Endothelial cell of umbilical vein (primary cell): ENCODE measurements around the gene ERCC2. TPM values are rescaled to one million over a fixed set of nuclear protein-coding genes. Genes with fewer than 3 reads are reported as not detected.

Experiments used
- Bru-seq: library from RNA; stranded (reverse); fragments of 400-500 nt; gene quantifications from one replicate; lab custom pipeline; 2021; lab: Mats Ljungman, UMichigan
- BruChase-seq, 2 experiments: library from RNA; stranded (reverse); fragments of 400-500 nt; gene quantifications; one replicate each; lab custom pipeline; 2021; lab: Mats Ljungman, UMichigan
- BruUV-seq: library from RNA; stranded (reverse); fragments of 400-500 nt; replicated peaks from 2 replicates; lab custom pipeline; 2021; lab: Mats Ljungman, UMichigan
- CTCF ChIA-PET: fragments of 300-600, 350-600 bp; sonication (Branson Sonifier 250); formaldehyde crosslinking; loops from one replicate; lab custom pipeline; 2021; ENCODE audit warnings: antibody characterized with exemption, inconsistent platforms; lab: Charles Lee
- POLR2A ChIA-PET: fragments of 300-600, 350-600 bp; sonication (Branson Sonifier 250); formaldehyde crosslinking; loops from one replicate; lab custom pipeline; 2021; ENCODE audit warnings: antibody characterized with exemption, inconsistent platforms; lab: Charles Lee
- DNase-seq: peaks from one replicate; pipeline ENCODE4 v3.0.0-alpha.2; 2011; ENCODE audit warnings: low read depth, low spot score
- FAIRE-seq: peaks from 2 replicates; lab custom pipeline; 2011; peaks lifted over from hg19 to GRCh38; lab: Jason Lieb, UNC
- H2AFZ ChIP-seq: 2 replicates; pipeline ENCODE4 v1.6.0; 2012; ENCODE audit warnings: low read depth, low read length, control low read depth, inconsistent platforms
- H3K27ac ChIP-seq: 2 replicates; pipeline ENCODE4 v1.5.1; 2011; ENCODE audit warnings: low read depth, mild to moderate bottlenecking, control low read depth, low read length, moderate library complexity; ENCODE audit not compliant: insufficient read depth
- H3K27me3 ChIP-seq, 2 experiments: 2 replicates each; pipeline versions ENCODE4 v1.6.0 to v1.6.1; 2011; ENCODE audit warnings: low read length in 2 of 2, mixed read lengths in 1 of 2; ENCODE audit not compliant: control insufficient read depth in 2 of 2, insufficient read depth in 2 of 2
- H3K36me3 ChIP-seq, 2 experiments: 2 replicates in 1 of 2; 3 replicates in 1 of 2; pipeline ENCODE4 v1.5.1; 2011; ENCODE audit warnings: low read length in 2 of 2, mild to moderate bottlenecking in 1 of 2, moderate library complexity in 1 of 2; ENCODE audit not compliant: control insufficient read depth in 2 of 2, insufficient read depth in 2 of 2; ENCODE audit errors: extremely low read depth in 1 of 2
- H3K4me1 ChIP-seq: 3 replicates; pipeline ENCODE4 v1.5.1; 2011; ENCODE audit warnings: mild to moderate bottlenecking, low read length; ENCODE audit not compliant: control insufficient read depth, insufficient read depth; ENCODE audit errors: extremely low read depth
- H3K4me2 ChIP-seq: 2 replicates; pipeline ENCODE4 v1.6.1; 2011; ENCODE audit warnings: low read length, control low read depth, mixed read lengths; ENCODE audit not compliant: insufficient read depth
- H3K4me3 ChIP-seq, 3 experiments: fragments of 200-600 bp in 1 of 3; sonication (generic), shearing (Covaris generic) in 1 of 3; replicated peaks in 1 of 3; 2 replicates each; pipeline ENCODE4 v1.5.1; 2011 to 2016; ENCODE audit warnings: control low read depth in 3 of 3, low read length in 3 of 3, mild to moderate bottlenecking in 2 of 3, inconsistent platforms in 1 of 3, low read depth in 1 of 3, moderate library complexity in 1 of 3; ENCODE audit not compliant: insufficient read depth in 1 of 3
- H3K79me2 ChIP-seq: 2 replicates; pipeline ENCODE4 v1.6.0; 2012; ENCODE audit warnings: low read length, inconsistent platforms; ENCODE audit not compliant: control insufficient read depth, insufficient read depth
- H3K9ac ChIP-seq: replicated peaks from 2 replicates; pipeline ENCODE3; 2011; ENCODE audit warnings: low read length, control low read depth; ENCODE audit not compliant: insufficient read depth; ENCODE audit errors: extremely low read depth
- H3K9me1 ChIP-seq: replicated peaks from 3 replicates; pipeline ENCODE4 v1.6.0; 2011; ENCODE audit warnings: mild to moderate bottlenecking, low read length; ENCODE audit not compliant: control insufficient read depth, insufficient read depth; ENCODE audit errors: extremely low read depth
- H3K9me3 ChIP-seq: replicated peaks from 2 replicates; pipeline ENCODE4 v1.5.1; 2012; ENCODE audit warnings: low read length, inconsistent platforms; ENCODE audit not compliant: control insufficient read depth, insufficient read depth
- H4K20me1 ChIP-seq: replicated peaks from 2 replicates; pipeline ENCODE3; 2011; ENCODE audit warnings: mild to moderate bottlenecking, low read length; ENCODE audit not compliant: control insufficient read depth, insufficient read depth; ENCODE audit errors: extremely low read depth
- POLR2A ChIP-seq: IDR thresholded peaks from 2 replicates; pipeline ENCODE4 v1.6.1; 2012; ENCODE audit warnings: low read depth, mild to moderate bottlenecking, control low read depth, low read length
- dilution Hi-C: fragments of 300-500 bp; cut with MboI; formaldehyde crosslinking; loops from one replicate; pipeline ENCODE4 v1.15.0; 2019; ENCODE audit warnings: low sequenced_read_pairs; ENCODE audit not compliant: extremely low pct_ligation_motif_present
- intact Hi-C: fragments of 100-400 bp; cut with micrococcal nuclease; formaldehyde crosslinking; loops from one replicate; pipeline ENCODE4 v1.10.0; 2022
- long read RNA-seq: library from polyadenylated mRNA; stranded (forward); transcript quantifications from one replicate; pipeline ENCODE4 v2.0.0, GENCODE V29; 2021
- polyA minus RNA-seq, 3 experiments: library from RNA; depleted of rRNA, polyadenylated mRNA; stranded (reverse); fragments of >200 nt; gene quantifications; 1 replicate in 1 of 3; 2 replicates in 2 of 3; pipeline ENCODE4 v1.2.3, GENCODE V29; 2011
- polyA plus RNA-seq, 4 experiments: library from polyadenylated mRNA; depleted of rRNA in 3 of 4; stranded (reverse) in 3 of 4; unstranded in 1 of 4; fragments of >200 nt; gene quantifications; 2 replicates each; pipeline versions ENCODE4 v1.2.1 to v1.2.3, GENCODE V29; 2011 to 2012; ENCODE audit warnings: missing spikeins in 1 of 4
- total RNA-seq: library from RNA; stranded (reverse); gene quantifications from 2 replicates; pipeline ENCODE4 v1.2.3, GENCODE V29; 2021
- TF ChIP-seq, protein P1 (sequence below), 2 donors: IDR thresholded peaks; 1 replicate in 1 of 2; 2 replicates in 1 of 2; pipeline ENCODE4 v1.5.1; 2011; ENCODE audit warnings: low read length in 2 of 2, mild to moderate bottlenecking in 2 of 2, moderate library complexity in 2 of 2, control low read depth in 1 of 2, inconsistent platforms in 1 of 2, low read depth in 1 of 2; ENCODE audit not compliant: insufficient read depth in 1 of 2; ENCODE audit errors: extremely low read depth in 1 of 2

ERCC2 gene
- total RNA-seq, result 55.4 and 59.9 TPM in 2 replicates
- polyA plus RNA-seq, result 61.8 and 79.6 TPM in 2 replicates
- polyA plus RNA-seq (2011; cell fraction: cytosol; rRNA removed), result 34.0 and 34.3 TPM in 2 replicates
- polyA plus RNA-seq (2011; cell fraction: nucleus; rRNA removed), result 109 and 127 TPM in 2 replicates
- polyA plus RNA-seq (2012), result 63.0 and 81.8 TPM in 2 replicates
- 50.6 and 61.5 TPM in 2 replicates for polyA minus RNA-seq
- 6.1 TPM for polyA minus RNA-seq (2011; cell fraction: cytosol; rRNA and poly(A)+ RNA removed)
- polyA minus RNA-seq (2011; cell fraction: nucleus; rRNA and poly(A)+ RNA removed), result 25.0 and 27.1 TPM in 2 replicates
- percentile 56 among the genes with signal in this experiment for Bru-seq, nascent RNA
- percentile 74 among the genes with signal in this experiment for BruChase-seq, experiment 1, labeled RNA remaining after a 6-hour chase
- BruChase-seq, experiment 2, labeled RNA remaining after a 2-hour chase, result percentile 63 among the genes with signal in this experiment
- long read RNA-seq, full-length matches to known transcripts, result 32 of 67 reads
- long read RNA-seq, partial matches to known transcripts, result 9 of 67 reads
- long read RNA-seq, other reads (novel, unspliced or antisense), result 26 of 67 reads

DNA sequence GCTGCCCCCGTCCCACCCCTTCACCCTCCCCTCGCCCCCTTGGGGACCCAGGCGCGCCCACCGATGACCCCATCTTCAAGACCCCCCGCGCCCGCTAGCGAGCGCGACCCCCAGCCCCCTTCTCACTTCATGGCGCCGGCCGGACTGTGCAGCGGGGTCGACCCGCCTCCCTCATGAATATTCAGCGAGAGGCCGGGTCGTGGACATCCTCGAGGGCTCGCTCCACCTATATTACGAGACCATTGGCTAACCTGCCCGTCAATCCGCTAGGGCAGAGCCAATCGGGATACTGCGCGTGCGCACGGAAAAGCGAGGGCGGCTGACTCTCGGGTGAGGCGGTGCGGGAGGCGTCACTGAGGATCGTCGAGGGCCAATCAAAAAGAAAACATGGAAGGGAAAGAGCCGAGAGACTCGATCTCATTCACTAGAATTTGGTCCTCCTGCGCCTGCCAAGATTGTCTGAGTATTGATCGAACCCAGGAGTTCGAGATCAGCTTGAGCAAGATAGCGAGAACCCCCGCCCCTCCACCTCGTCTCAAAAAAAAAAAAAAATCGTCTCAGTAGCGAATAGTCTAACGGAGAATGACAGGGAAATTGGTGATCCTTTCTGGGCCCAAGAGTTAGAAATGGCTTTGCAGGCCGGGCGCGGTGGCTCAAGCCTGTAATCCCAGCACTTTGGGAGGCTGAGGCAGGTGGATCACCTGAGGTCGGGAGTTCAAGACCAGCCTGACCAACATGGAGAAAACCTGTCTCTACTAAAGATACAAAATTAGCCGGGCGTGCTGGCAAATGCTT lies at the start of gene ERCC2:
Gene ERCC2 (minus strand): TSS at position 164 of the 795 bp plus-strand sequence. CDS start 33 bp downstream, at position 131.
- Histone ChIP-seq H3K9ac (peak within 1 kb of the TSS; percentile 81), H3K4me3 (peak within 1 kb of the TSS; percentile 76 to 98 (median 86)), H3K27me3 (no peaks in the 10 kb centered on the region), H3K36me3 (peaks cover 0 to 3% of the 10 kb centered on the region in 2 experiments), H3K4me2 (peak within 1 kb of the TSS; percentile 83), H2AFZ (peak within 1 kb of the TSS; percentile 95), H3K9me3 (no peaks in the 10 kb centered on the region), H4K20me1 (no peaks in the 10 kb centered on the region), H3K4me1 (peaks cover 5% of the 10 kb centered on the region), H3K27ac (peak within 1 kb of the TSS; percentile 67), H3K79me2 (peaks cover 18% of the 10 kb centered on the region), H3K9me1 (no peaks in the 10 kb centered on the region)
- dilution Hi-C loops (no loop called here), intact Hi-C loops (loop anchor here (1.0 kb wide), 1 partner anchor 28 kb away; no protein-coding TSS in a partner anchor)
- POLR2A ChIA-PET, result no interaction called here
- DNase-seq, result peak; percentile 99
- BruUV-seq, result TSS peak; percentile 98
- peak; percentile 99 for FAIRE-seq
- TF ChIP-seq POLR2A, result peak; percentile 19
- TF ChIP-seq, protein P1, sequence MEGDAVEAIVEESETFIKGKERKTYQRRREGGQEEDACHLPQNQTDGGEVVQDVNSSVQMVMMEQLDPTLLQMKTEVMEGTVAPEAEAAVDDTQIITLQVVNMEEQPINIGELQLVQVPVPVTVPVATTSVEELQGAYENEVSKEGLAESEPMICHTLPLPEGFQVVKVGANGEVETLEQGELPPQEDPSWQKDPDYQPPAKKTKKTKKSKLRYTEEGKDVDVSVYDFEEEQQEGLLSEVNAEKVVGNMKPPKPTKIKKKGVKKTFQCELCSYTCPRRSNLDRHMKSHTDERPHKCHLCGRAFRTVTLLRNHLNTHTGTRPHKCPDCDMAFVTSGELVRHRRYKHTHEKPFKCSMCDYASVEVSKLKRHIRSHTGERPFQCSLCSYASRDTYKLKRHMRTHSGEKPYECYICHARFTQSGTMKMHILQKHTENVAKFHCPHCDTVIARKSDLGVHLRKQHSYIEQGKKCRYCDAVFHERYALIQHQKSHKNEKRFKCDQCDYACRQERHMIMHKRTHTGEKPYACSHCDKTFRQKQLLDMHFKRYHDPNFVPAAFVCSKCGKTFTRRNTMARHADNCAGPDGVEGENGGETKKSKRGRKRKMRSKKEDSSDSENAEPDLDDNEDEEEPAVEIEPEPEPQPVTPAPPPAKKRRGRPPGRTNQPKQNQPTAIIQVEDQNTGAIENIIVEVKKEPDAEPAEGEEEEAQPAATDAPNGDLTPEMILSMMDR (IDR thresholded peaks at IDR 0.05; ENCODE audit: extremely low read depth in 1 of 2, insufficient read depth in 1 of 2, low read depth in 1 of 2, low read length in 2 of 2), result no peak
- CTCF ChIA-PET, result interaction anchor here (1.0 to 1.3 kb wide), 6 partner anchors 16 to 108 kb away, joined by 3 to 5 read pairs (median 4); no protein-coding TSS in a partner anchor
